Measurements from ENCODE around the gene PLXDC2.

Gene PLXDC2

DNA sequence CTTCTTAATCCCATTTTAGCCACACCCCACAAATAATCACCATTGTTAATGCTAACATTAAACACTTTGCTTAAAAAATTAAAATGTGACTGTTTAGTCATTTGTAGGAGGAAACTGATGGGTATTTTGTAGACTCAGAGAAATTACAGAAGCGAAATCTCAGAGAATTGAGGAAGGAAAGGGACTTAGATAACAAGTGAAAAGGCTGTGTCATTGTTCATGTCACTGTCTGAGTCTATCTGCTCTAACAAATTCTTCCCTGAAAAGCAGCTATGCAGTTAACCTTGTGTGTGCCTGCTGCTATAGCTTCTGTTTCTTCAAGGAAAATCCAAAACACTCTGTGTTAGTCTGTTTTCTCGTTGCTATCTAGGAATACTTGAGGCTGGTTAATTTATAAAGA, 40.9 kb upstream of the PLXDC2 start:
- no peak for TF ChIP-seq EZH2phosphoT487 (IDR thresholded peaks at IDR 0.05; ENCODE audit: borderline replicate concordance, low read length)
- TF ChIP-seq, protein P1, sequence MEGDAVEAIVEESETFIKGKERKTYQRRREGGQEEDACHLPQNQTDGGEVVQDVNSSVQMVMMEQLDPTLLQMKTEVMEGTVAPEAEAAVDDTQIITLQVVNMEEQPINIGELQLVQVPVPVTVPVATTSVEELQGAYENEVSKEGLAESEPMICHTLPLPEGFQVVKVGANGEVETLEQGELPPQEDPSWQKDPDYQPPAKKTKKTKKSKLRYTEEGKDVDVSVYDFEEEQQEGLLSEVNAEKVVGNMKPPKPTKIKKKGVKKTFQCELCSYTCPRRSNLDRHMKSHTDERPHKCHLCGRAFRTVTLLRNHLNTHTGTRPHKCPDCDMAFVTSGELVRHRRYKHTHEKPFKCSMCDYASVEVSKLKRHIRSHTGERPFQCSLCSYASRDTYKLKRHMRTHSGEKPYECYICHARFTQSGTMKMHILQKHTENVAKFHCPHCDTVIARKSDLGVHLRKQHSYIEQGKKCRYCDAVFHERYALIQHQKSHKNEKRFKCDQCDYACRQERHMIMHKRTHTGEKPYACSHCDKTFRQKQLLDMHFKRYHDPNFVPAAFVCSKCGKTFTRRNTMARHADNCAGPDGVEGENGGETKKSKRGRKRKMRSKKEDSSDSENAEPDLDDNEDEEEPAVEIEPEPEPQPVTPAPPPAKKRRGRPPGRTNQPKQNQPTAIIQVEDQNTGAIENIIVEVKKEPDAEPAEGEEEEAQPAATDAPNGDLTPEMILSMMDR (IDR thresholded peaks at IDR 0.05; ENCODE audit: low read depth, low read length, poor library complexity, severe bottlenecking) = no peak

DNA sequence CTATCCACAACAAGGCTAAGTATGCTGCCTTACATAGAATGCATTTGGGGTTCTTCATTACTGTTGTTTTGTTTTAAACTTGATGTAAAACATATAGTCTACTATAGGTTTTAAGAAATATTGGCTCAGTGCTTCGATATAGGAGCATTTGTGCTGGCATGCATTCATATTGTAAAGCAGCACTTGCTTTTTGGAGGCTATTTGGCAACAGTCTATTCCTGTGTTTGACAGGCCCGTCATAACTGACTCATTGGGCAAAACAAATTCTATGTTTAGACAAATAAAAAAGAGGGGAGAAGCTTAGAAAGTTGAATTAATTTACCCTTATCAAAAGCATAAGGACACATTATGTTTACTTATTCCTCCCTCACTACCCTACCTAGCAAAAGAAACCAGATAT, 38.4 kb upstream of the PLXDC2 start:
- Histone ChIP-seq H3K9me2 (replicated peaks; ENCODE audit: control insufficient read depth, low read length) (no peaks in the 10 kb centered on the region), H3K4me3 (ENCODE audit: low read length) (no peak overlapping the region), H4K20me1 (ENCODE audit: control insufficient read depth, insufficient read depth, low read depth, low read length) (no peaks in the 10 kb centered on the region), H3K27me3 (ENCODE audit: control insufficient read depth, low read length) (no peaks in the 10 kb centered on the region), H3K4me1 (ENCODE audit: control insufficient read depth, low read length) (no peaks in the 10 kb centered on the region), H3K4me2 (ENCODE audit: low read length) (no peak overlapping the region), H3K27ac (ENCODE audit: low read depth, low read length) (no peak overlapping the region), H3K79me2 (ENCODE audit: control insufficient read depth, low read length) (no peaks in the 10 kb centered on the region), H3F3A (ENCODE audit: control insufficient read depth, insufficient read depth) (no peaks in the 10 kb centered on the region), H3K9me3 (ENCODE audit: control insufficient read depth, insufficient read depth, low read length) (no peaks in the 10 kb centered on the region), H3K36me3 (ENCODE audit: control insufficient read depth, low read length) (no peaks in the 10 kb centered on the region)
- TF ChIP-seq, protein P1 (IDR thresholded peaks at IDR 0.05; ENCODE audit: low read depth, low read length, poor library complexity, severe bottlenecking) = no peak
- TF ChIP-seq EZH2phosphoT487 (IDR thresholded peaks at IDR 0.05; ENCODE audit: borderline replicate concordance, low read length) = no peak

More for the DNA sequence above, 40.9 kb upstream of the PLXDC2 start:
- Histone ChIP-seq H3K27me3 (ENCODE audit: control insufficient read depth, low read length) (no peaks in the 10 kb centered on the region), H3K27ac (ENCODE audit: low read depth, low read length) (no peak overlapping the region), H3K4me3 (ENCODE audit: low read length) (no peak overlapping the region), H3K36me3 (ENCODE audit: control insufficient read depth, low read length) (no peaks in the 10 kb centered on the region), H3K79me2 (ENCODE audit: control insufficient read depth, low read length) (no peaks in the 10 kb centered on the region), H3K9me3 (ENCODE audit: control insufficient read depth, insufficient read depth, low read length) (no peaks in the 10 kb centered on the region), H3K4me1 (ENCODE audit: control insufficient read depth, low read length) (no peaks in the 10 kb centered on the region), H3K4me2 (ENCODE audit: low read length) (no peak overlapping the region), H3F3A (ENCODE audit: control insufficient read depth, insufficient read depth) (no peaks in the 10 kb centered on the region), H3K9me2 (replicated peaks; ENCODE audit: control insufficient read depth, low read length) (no peaks in the 10 kb centered on the region), H4K20me1 (ENCODE audit: control insufficient read depth, insufficient read depth, low read depth, low read length) (no peaks in the 10 kb centered on the region)

DNA sequence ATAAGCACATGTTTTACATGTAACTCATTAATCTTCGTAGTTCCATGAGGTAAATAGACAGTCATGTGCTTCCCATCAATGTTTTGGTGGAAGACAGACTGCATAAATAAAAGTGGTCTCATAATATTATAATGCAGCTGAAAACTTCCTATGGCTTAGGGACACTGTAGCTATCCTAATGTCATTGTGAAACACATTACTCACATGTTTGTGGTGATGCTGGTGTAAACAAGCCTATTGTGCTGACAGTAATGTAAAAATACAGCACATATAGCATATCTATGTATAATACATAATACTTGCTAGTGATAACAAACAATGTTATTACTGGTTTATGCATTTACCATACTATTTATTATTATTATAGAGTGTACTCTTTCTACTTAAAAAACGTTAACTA, 37.2 kb upstream of the PLXDC2 start:
- Histone ChIP-seq H3K27ac (ENCODE audit: low read depth, low read length) (no peak overlapping the region), H3K4me2 (ENCODE audit: low read length) (no peak overlapping the region), H3K4me1 (ENCODE audit: control insufficient read depth, low read length) (no peaks in the 10 kb centered on the region), H4K20me1 (ENCODE audit: control insufficient read depth, insufficient read depth, low read depth, low read length) (no peaks in the 10 kb centered on the region), H3K9me2 (replicated peaks; ENCODE audit: control insufficient read depth, low read length) (no peaks in the 10 kb centered on the region), H3K36me3 (ENCODE audit: control insufficient read depth, low read length) (no peaks in the 10 kb centered on the region), H3K27me3 (ENCODE audit: control insufficient read depth, low read length) (no peaks in the 10 kb centered on the region), H3K9me3 (ENCODE audit: control insufficient read depth, insufficient read depth, low read length) (no peaks in the 10 kb centered on the region), H3K4me3 (ENCODE audit: low read length) (no peak overlapping the region), H3F3A (ENCODE audit: control insufficient read depth, insufficient read depth) (no peaks in the 10 kb centered on the region), H3K79me2 (ENCODE audit: control insufficient read depth, low read length) (no peaks in the 10 kb centered on the region)
- TF ChIP-seq EZH2phosphoT487 (IDR thresholded peaks at IDR 0.05; ENCODE audit: borderline replicate concordance, low read length) = no peak
- TF ChIP-seq, protein P1 (IDR thresholded peaks at IDR 0.05; ENCODE audit: low read depth, low read length, poor library complexity, severe bottlenecking) = no peak
